GM23338 (cell line): Measurements from ENCODE around the gene CD247. TPM values are rescaled to one million over a fixed set of nuclear protein-coding genes. Genes with fewer than 3 reads are reported as not detected.

Experiments used
- ATAC-seq: fragments of 200-7000 bp; cut with Tn5 transposase; 3 replicates; pipeline ENCODE4 v1.9.1; 2020
- DNase-seq: peaks from one replicate; pipeline ENCODE4 v3.0.0-alpha.2; 2015; ENCODE audit warnings: low spot score
- H2AFZ ChIP-seq: fragments of 200-600 bp; sonication (generic); 2 replicates; pipeline ENCODE4 v1.8.0; 2016; ENCODE audit warnings: antibody characterized with exemption, mild to moderate bottlenecking, moderate library complexity
- H3F3A ChIP-seq: fragments of 200-600 bp; sonication (generic); replicated peaks from 2 replicates; pipeline ENCODE4 v1.8.0; 2017; ENCODE audit warnings: antibody characterized with exemption, mixed run types, low read depth
- H3K27ac ChIP-seq: fragments of 200-600 bp; sonication (generic); 2 replicates; pipeline ENCODE4 v1.6.1; 2016; ENCODE audit warnings: low read depth
- H3K27me3 ChIP-seq: fragments of 200-600 bp; sonication (generic); 2 replicates; pipeline ENCODE4 v1.8.0; 2016; ENCODE audit warnings: mild to moderate bottlenecking, mixed run types, moderate library complexity; ENCODE audit not compliant: insufficient read depth
- H3K36me3 ChIP-seq: fragments of 200-600 bp; sonication (generic); 2 replicates; pipeline ENCODE4 v1.8.0; 2016; ENCODE audit warnings: mild to moderate bottlenecking; ENCODE audit not compliant: insufficient read depth
- H3K4me1 ChIP-seq: fragments of 200-600 bp; sonication (generic); 2 replicates; pipeline ENCODE4 v1.8.0; 2016; ENCODE audit warnings: mild to moderate bottlenecking, moderate library complexity; ENCODE audit not compliant: insufficient read depth
- H3K4me2 ChIP-seq: fragments of 200-600 bp; sonication (generic); 2 replicates; pipeline ENCODE4 v1.7.1; 2017; ENCODE audit warnings: mixed run types
- H3K4me3 ChIP-seq: fragments of 200-600 bp; sonication (generic); 2 replicates; pipeline ENCODE4 v1.6.1; 2016; ENCODE audit warnings: mixed run types
- H3K79me2 ChIP-seq: fragments of 200-600 bp; sonication (generic); replicated peaks from 2 replicates; pipeline ENCODE4 v1.8.0; 2017; ENCODE audit warnings: mild to moderate bottlenecking; ENCODE audit not compliant: insufficient read depth
- H3K9me2 ChIP-seq: fragments of 200-600 bp; sonication (generic); 2 replicates; pipeline ENCODE4 v1.8.0; 2017; ENCODE audit not compliant: insufficient read depth
- H4K20me1 ChIP-seq: fragments of 200-600 bp; sonication (generic); replicated peaks from 2 replicates; pipeline ENCODE4 v1.8.0; 2017; ENCODE audit warnings: mild to moderate bottlenecking; ENCODE audit not compliant: insufficient read depth
- H3K27ac Mint-ChIP-seq: 2 replicates; pipeline ENCODE4 v1.8.0; 2020; ENCODE audit warnings: inconsistent platforms, mild to moderate bottlenecking, moderate library complexity, mixed read lengths
- H3K27me3 Mint-ChIP-seq: 3 replicates; pipeline ENCODE4 v1.8.0; 2022; ENCODE audit warnings: low read depth, mild to moderate bottlenecking, moderate library complexity, mixed read lengths, inconsistent platforms; ENCODE audit not compliant: insufficient read depth, poor library complexity
- H3K36me3 Mint-ChIP-seq: 3 replicates; pipeline ENCODE4 v1.8.0; 2021; ENCODE audit warnings: low read depth, mild to moderate bottlenecking, inconsistent platforms, moderate library complexity, mixed read lengths
- H3K4me1 Mint-ChIP-seq: 3 replicates; pipeline ENCODE4 v1.8.0; 2020; ENCODE audit warnings: mild to moderate bottlenecking, inconsistent platforms, mixed read lengths
- H3K4me3 Mint-ChIP-seq: 3 replicates; pipeline ENCODE4 v1.8.0; 2021; ENCODE audit warnings: moderate library complexity, mild to moderate bottlenecking, inconsistent platforms, mixed read lengths
- H3K9me3 Mint-ChIP-seq: 3 replicates; pipeline ENCODE4 v1.8.0; 2020; ENCODE audit warnings: moderate library complexity, mild to moderate bottlenecking, inconsistent platforms, mixed read lengths
- EZH2 ChIP-seq: fragments of 200-600 bp; sonication (generic); IDR thresholded peaks from one replicate; pipeline ENCODE4 v1.8.0; 2017; ENCODE audit warnings: antibody characterized with exemption, mild to moderate bottlenecking, low read depth; ENCODE audit not compliant: unreplicated experiment
- JUNB ChIP-seq: IDR thresholded peaks from one replicate; pipeline ENCODE4 v1.6.1; 2016; ENCODE audit warnings: antibody characterized with exemption; ENCODE audit not compliant: unreplicated experiment
- NANOG ChIP-seq: IDR thresholded peaks from 2 replicates; pipeline ENCODE4 v1.6.1; 2016; ENCODE audit warnings: antibody characterized with exemption, borderline replicate concordance
- STAT1 ChIP-seq: IDR thresholded peaks from one replicate; pipeline ENCODE4 v1.6.1; 2016; ENCODE audit warnings: antibody characterized with exemption; ENCODE audit not compliant: unreplicated experiment
- ZNF114 ChIP-seq: fragments of 250-450 bp; sonication (Bioruptor Pico); IDR thresholded peaks from 2 replicates; pipeline ENCODE4 v1.5.0; 2020; ENCODE audit warnings: mild to moderate bottlenecking, moderate library complexity
- polyA plus RNA-seq: library from polyadenylated mRNA; unstranded; fragments of >200 nt; fragmentation: Nextera tagmentation; extraction: Ambion mirVana; gene quantifications from 2 replicates; pipeline ENCODE4 v1.2.1, GENCODE V29; 2016
- total RNA-seq: library from RNA; depleted of rRNA; stranded (reverse); fragments of >200 nt; shearing (Covaris generic); gene quantifications from 2 replicates; pipeline ENCODE4 v1.2.3, GENCODE V29; 2014
- TF ChIP-seq, protein P1 (sequence below): IDR thresholded peaks from one replicate; pipeline ENCODE4 v1.6.1; 2018; ENCODE audit warnings: antibody characterized with exemption; ENCODE audit not compliant: unreplicated experiment
- TF ChIP-seq, protein P2 (sequence below): IDR thresholded peaks from 2 replicates; pipeline ENCODE4 v1.6.1; 2016; ENCODE audit warnings: antibody characterized with exemption

The CD247 gene
- total and polyA plus RNA-seq, 2 experiments from 2014 or later: 1.2 to 1.4 TPM

DNA sequence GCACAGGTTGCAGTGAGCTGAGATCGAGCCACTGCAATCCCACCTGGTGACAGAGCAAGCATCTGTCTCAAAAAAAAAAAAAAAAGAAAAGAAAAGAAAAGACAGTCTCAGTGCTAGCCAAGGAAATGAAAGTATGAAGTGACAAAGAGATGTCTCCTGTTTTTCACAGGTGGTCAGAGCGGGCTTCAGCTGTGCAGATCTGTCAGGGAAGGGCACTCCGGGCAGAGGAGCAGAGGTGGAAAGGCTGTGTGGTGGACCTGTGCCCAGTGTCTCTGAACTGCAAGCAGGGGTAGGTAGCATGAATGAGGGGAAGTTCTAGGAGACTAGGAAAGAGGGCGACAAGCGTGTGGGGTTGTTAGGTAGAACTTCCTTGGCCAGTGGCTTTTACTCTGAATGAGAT is 67.5 kb downstream of the CD247 start:
- Mint-ChIP-seq H3K36me3 (no peaks in the 10 kb centered on the region), H3K4me3 (no peak overlapping the region), H3K9me3 (no peaks in the 10 kb centered on the region), H3K4me1 (peaks cover 9% of the 10 kb centered on the region; the same call in 2 of the 3 replicates), H3K27me3 (peaks cover 10% of the 10 kb centered on the region), H3K27ac (no peak overlapping the region)
- Histone ChIP-seq H3K9me2 (no peaks in the 10 kb centered on the region), H3K36me3 (no peaks in the 10 kb centered on the region), H3K4me1 (0 out of 2 replicates have a peak, but pooled peaks cover 9% of the 10 kb centered on the region), H3K4me3 (no peak overlapping the region), H3F3A (no peaks in the 10 kb centered on the region; the same call in 1 of the 2 replicates), H2AFZ (no peak overlapping the region), H3K79me2 (no peaks in the 10 kb centered on the region), H3K27me3 (peaks cover 26% of the 10 kb centered on the region), H4K20me1 (no peaks in the 10 kb centered on the region), H3K27ac (no peak overlapping the region), H3K4me2 (no peak overlapping the region)
- TF ChIP-seq STAT1: no peak
- TF ChIP-seq, protein P1, sequence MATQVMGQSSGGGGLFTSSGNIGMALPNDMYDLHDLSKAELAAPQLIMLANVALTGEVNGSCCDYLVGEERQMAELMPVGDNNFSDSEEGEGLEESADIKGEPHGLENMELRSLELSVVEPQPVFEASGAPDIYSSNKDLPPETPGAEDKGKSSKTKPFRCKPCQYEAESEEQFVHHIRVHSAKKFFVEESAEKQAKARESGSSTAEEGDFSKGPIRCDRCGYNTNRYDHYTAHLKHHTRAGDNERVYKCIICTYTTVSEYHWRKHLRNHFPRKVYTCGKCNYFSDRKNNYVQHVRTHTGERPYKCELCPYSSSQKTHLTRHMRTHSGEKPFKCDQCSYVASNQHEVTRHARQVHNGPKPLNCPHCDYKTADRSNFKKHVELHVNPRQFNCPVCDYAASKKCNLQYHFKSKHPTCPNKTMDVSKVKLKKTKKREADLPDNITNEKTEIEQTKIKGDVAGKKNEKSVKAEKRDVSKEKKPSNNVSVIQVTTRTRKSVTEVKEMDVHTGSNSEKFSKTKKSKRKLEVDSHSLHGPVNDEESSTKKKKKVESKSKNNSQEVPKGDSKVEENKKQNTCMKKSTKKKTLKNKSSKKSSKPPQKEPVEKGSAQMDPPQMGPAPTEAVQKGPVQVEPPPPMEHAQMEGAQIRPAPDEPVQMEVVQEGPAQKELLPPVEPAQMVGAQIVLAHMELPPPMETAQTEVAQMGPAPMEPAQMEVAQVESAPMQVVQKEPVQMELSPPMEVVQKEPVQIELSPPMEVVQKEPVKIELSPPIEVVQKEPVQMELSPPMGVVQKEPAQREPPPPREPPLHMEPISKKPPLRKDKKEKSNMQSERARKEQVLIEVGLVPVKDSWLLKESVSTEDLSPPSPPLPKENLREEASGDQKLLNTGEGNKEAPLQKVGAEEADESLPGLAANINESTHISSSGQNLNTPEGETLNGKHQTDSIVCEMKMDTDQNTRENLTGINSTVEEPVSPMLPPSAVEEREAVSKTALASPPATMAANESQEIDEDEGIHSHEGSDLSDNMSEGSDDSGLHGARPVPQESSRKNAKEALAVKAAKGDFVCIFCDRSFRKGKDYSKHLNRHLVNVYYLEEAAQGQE: no peak
- no peak for TF ChIP-seq NANOG
- DNase-seq (no peak), ATAC-seq (no peak)

DNA sequence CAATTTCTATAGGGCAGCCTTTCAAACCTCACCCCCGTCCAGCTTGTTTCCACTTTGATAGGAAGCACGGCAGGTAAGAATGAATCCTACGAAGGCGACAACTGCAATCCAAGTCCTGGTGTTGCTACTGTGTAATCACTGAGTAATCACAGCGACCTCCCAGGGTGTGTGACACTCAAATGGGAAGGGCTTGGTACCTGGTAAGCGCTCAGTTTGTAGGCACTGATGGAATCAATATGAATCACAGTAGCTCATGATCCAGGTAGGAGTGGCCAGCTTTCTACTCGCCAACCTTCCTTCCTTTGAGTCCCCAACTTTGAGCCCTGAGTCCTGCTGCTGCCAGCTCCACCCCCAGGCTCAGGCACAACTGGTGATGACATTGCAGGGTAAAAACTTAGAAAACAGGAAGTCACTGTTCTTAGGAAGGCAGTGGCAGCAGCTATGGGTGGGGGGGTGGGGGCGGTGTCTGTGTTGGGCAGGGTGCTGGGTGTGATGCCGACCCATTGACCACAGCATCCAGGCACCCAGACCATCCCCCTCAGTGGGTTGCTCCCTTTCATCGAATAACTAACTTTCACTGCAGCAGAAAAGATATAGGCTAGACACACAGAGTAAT is 70.7 kb downstream of the CD247 start:
- H3K27me3 ChIP-seq: no peaks in the 10 kb centered on the region
- peaks cover 10% of the 10 kb centered on the region for H3K27me3 Mint-ChIP-seq
- H4K20me1 ChIP-seq: no peaks in the 10 kb centered on the region
- no peaks in the 10 kb centered on the region for H3K9me3 Mint-ChIP-seq
- peaks cover 6% of the 10 kb centered on the region; the same call in 2 of the 3 replicates for H3K4me1 Mint-ChIP-seq
- H3K4me1 ChIP-seq: 0 out of 2 replicates have a peak, but pooled peaks cover 5% of the 10 kb centered on the region
- H3K36me3 ChIP-seq: no peaks in the 10 kb centered on the region
- H3K9me2 ChIP-seq: no peaks in the 10 kb centered on the region
- no peak for TF ChIP-seq ZNF114 (CRISPR knock-in tag)
- no peak for TF ChIP-seq EZH2
- no peak for TF ChIP-seq NANOG
- TF ChIP-seq, protein P2, sequence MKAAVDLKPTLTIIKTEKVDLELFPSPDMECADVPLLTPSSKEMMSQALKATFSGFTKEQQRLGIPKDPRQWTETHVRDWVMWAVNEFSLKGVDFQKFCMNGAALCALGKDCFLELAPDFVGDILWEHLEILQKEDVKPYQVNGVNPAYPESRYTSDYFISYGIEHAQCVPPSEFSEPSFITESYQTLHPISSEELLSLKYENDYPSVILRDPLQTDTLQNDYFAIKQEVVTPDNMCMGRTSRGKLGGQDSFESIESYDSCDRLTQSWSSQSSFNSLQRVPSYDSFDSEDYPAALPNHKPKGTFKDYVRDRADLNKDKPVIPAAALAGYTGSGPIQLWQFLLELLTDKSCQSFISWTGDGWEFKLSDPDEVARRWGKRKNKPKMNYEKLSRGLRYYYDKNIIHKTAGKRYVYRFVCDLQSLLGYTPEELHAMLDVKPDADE: no peak
- TF ChIP-seq JUNB: no peak
- peak overlapping the region; percentile 56; the same call in 1 of the 2 replicates for H2AFZ ChIP-seq
- H3K4me3 ChIP-seq: no peak overlapping the region
- H3K79me2 ChIP-seq: no peaks in the 10 kb centered on the region
- DNase-seq: peak; percentile 28
- ATAC-seq: peak; percentile 46
- H3K27ac Mint-ChIP-seq: no peak overlapping the region
- no peaks in the 10 kb centered on the region for H3K36me3 Mint-ChIP-seq
- no peak overlapping the region for H3K4me3 Mint-ChIP-seq
- no peaks in the 10 kb centered on the region for H3F3A ChIP-seq
- no peak overlapping the region for H3K27ac ChIP-seq
- no peak overlapping the region for H3K4me2 ChIP-seq
